Fibroblast of villous mesenchyme (primary cell): ENCODE data around the gene KCTD6. TPM values are rescaled to one million over a fixed set of nuclear protein-coding genes. Genes with fewer than 3 reads are reported as not detected.

Experiments
- DNase-seq: peaks from one replicate; pipeline ENCODE4 v3.0.0-alpha.2; 2010; ENCODE audit warnings: low read depth
- H3K4me3 ChIP-seq: 2 replicates; pipeline ENCODE4 v1.5.1; 2011; ENCODE audit warnings: low read depth, mild to moderate bottlenecking, low read length
- CTCF ChIP-seq: IDR thresholded peaks from 2 replicates; pipeline ENCODE4 v1.5.1; 2012; ENCODE audit warnings: low read depth, mild to moderate bottlenecking, low read length; ENCODE audit not compliant: insufficient read depth
- total RNA-seq: library from RNA; depleted of rRNA; stranded (reverse); fragments of >200 nt; gene quantifications from 2 replicates; pipeline ENCODE4 v1.2.3, GENCODE V29; 2012

The KCTD6 gene
- total RNA-seq, 1 donor: 10.4 TPM

- no peak for TF ChIP-seq CTCF
- no peak overlapping the region for H3K4me3 ChIP-seq
- DNase-seq: no peak
These were observed 2.2 kb downstream of the KCTD6 start for GRCh38 chr3:58494107-58494506.

DNA sequence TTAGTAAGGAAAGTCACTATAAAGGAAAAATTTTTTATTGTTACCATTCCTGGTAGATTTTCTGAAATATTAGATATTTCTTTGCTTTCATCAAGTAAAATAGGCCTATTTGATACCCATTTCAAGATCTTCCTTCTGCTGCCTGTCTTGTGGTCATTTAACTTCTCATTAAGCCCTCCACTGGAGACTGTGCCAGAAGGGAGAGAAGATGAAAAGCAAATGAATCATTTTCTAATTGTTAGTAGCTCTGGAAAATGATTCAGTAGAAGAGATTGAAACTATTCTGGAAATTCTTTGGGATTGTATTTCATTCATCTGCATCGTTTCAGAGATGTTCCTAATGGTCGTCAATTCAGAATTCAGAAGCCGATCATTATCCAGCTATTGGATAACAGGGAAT lies 3.2 kb downstream of the KCTD6 start:
- no peak for DNase-seq
- no peak overlapping the region for H3K4me3 ChIP-seq
- TF ChIP-seq CTCF: no peak

DNA sequence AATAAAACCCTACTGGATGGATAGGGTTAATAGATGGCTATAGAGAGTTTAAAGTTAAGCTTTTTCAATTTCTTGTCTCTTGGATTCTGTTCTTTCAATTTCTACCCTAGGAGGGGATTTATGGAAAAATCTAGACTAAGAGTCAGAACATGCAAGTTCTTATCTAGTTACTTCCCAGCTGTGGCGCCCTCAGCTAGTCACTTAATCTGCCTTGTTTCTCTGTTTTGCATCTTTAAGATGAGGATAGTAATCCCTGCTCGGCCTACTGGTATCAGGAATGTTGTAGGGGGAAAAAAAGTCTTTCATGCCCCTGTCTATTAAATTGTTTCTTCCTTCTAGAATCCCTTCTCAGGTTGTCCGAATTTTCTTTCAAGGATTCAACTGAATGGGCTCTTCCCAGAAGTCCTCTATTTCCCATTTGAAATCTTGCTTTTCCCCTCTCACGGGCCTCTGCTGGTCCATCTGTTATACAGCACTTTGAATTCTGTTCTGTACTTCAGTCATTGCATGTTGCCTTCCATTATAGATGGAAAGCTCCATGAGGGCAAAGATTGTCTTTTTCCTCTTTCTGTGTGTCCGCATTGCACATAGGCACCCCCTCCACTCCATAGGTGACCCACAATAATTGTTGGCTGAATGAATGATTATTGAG lies 4.4 kb downstream of the KCTD6 start:
- TF ChIP-seq CTCF: no peak
- peak; percentile 71 for DNase-seq
- H3K4me3 ChIP-seq: no peak overlapping the region

DNA sequence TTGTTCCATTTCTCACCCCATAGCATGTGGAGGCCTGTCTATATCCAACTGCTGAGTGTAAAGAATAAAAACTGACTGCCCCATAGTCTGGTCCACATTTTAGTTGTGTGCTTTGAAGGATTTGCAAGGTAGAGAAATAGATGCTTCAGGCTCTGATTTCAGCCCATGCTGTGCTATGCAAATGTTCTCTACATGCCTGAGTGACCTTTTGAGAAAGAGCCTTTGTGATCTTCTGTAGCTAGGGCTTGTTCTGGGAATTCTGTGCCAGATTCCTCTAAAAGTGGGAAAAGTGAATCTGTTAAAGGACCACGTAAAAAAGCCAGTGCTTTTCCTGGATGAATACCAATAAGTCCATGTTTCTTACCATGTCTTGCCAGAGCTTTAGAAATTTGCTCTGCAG lies 5.2 kb downstream of the KCTD6 start:
- no peak for DNase-seq
- no peak for TF ChIP-seq CTCF
- no peak overlapping the region for H3K4me3 ChIP-seq

GRCh38 chr3:58502872-58503271 lies 11.0 kb downstream of the KCTD6 start:
- no peak for DNase-seq
- TF ChIP-seq CTCF: no peak
- no peak overlapping the region for H3K4me3 ChIP-seq

GRCh38 chr3:58507356-58508078 lies 15.6 kb downstream of the KCTD6 start:
- no peak for TF ChIP-seq CTCF
- no peak for DNase-seq
- H3K4me3 ChIP-seq: no peak overlapping the region
